IMR-90 (cell line): Measurements from ENCODE around the gene CBFA2T3.

ENCODE experiments used
- BHLHE40 ChIP-seq: fragments of 150-350 bp; IDR thresholded peaks from 2 replicates; pipeline ENCODE4 v1.6.1; 2016; ENCODE audit warnings: mild to moderate bottlenecking, low read depth, low read length
- MAZ ChIP-seq: IDR thresholded peaks from 2 replicates; pipeline ENCODE4 v1.6.1; 2012; ENCODE audit warnings: low read depth, mild to moderate bottlenecking, low read length, improper control_type of control experiment, moderate library complexity, borderline replicate concordance
- MXI1 ChIP-seq: IDR thresholded peaks from 2 replicates; pipeline ENCODE4 v1.6.1; 2012; ENCODE audit warnings: low read depth, mild to moderate bottlenecking, low read length, moderate library complexity, borderline replicate concordance
- POLR2A ChIP-seq: IDR thresholded peaks from 2 replicates; pipeline ENCODE4 v1.6.1; 2012; ENCODE audit warnings: mild to moderate bottlenecking, low read depth, low read length
- RCOR1 ChIP-seq: IDR thresholded peaks from 2 replicates; pipeline ENCODE4 v1.6.1; 2012; ENCODE audit warnings: mild to moderate bottlenecking, low read length, improper control_type of control experiment; ENCODE audit not compliant: insufficient replicate concordance
- RFX5 ChIP-seq: IDR thresholded peaks from 2 replicates; pipeline ENCODE4 v1.8.0; 2012; ENCODE audit warnings: low read depth, mild to moderate bottlenecking, low read length, moderate library complexity
- SMC3 ChIP-seq: fragments of 150-350 bp; IDR thresholded peaks from 2 replicates; pipeline ENCODE4 v1.6.1; 2016; ENCODE audit warnings: low read depth, mild to moderate bottlenecking, antibody characterized with exemption, low read length, moderate library complexity
- TF ChIP-seq, protein P1 (sequence below): conservative IDR thresholded peaks from 2 replicates; pipeline ENCODE4 v1.5.1; 2012; ENCODE audit warnings: mild to moderate bottlenecking, low read depth, low read length, improper control_type of control experiment
- TF ChIP-seq, protein P2 (sequence below): fragments of 150-350 bp; IDR thresholded peaks from 2 replicates; pipeline ENCODE4 v1.6.1; 2017; ENCODE audit warnings: mild to moderate bottlenecking, antibody characterized with exemption, low read length, low read depth

DNA sequence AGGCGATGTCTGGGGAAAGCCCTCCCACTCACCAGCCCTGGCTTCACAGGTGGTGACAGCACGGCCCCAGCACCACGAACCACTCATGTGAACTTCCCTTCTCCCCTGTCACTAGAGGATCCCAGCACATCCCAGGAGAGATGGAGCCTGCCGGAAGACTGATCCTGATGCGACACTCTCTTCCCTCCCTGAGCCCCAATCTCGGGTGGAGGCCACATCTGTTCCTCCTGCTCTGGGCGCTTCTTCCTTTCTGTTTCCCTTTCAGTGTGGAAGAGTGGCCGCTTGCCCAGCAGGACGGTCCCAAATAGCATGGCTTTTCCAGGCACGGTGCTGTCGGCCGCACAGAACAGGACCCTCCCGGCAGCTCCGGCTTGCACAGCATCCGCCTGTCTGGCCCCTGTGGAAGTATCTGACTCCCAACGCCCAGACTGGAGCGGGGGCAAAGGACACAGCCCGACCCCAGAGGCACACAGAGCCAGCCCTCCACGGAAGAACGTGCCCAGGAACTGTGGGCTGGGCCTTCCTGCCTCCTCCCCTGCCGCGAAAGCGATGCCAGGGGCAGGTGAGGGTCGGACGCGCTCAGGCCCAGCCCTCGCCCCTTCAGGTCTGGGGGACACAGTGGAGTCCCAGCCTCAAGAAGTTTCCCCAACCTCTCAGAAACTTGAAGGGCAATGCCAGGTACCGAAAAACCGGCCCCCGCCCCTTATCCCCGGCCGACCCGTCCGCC lies 37.6 kb downstream of the CBFA2T3 start:
- TF ChIP-seq, protein P1, sequence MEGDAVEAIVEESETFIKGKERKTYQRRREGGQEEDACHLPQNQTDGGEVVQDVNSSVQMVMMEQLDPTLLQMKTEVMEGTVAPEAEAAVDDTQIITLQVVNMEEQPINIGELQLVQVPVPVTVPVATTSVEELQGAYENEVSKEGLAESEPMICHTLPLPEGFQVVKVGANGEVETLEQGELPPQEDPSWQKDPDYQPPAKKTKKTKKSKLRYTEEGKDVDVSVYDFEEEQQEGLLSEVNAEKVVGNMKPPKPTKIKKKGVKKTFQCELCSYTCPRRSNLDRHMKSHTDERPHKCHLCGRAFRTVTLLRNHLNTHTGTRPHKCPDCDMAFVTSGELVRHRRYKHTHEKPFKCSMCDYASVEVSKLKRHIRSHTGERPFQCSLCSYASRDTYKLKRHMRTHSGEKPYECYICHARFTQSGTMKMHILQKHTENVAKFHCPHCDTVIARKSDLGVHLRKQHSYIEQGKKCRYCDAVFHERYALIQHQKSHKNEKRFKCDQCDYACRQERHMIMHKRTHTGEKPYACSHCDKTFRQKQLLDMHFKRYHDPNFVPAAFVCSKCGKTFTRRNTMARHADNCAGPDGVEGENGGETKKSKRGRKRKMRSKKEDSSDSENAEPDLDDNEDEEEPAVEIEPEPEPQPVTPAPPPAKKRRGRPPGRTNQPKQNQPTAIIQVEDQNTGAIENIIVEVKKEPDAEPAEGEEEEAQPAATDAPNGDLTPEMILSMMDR: no peak
- TF ChIP-seq POLR2A (no peak), MAZ (no peak), SMC3 (no peak), RCOR1 (no peak), RFX5 (no peak), MXI1 (no peak), BHLHE40 (no peak)
- TF ChIP-seq, protein P2, sequence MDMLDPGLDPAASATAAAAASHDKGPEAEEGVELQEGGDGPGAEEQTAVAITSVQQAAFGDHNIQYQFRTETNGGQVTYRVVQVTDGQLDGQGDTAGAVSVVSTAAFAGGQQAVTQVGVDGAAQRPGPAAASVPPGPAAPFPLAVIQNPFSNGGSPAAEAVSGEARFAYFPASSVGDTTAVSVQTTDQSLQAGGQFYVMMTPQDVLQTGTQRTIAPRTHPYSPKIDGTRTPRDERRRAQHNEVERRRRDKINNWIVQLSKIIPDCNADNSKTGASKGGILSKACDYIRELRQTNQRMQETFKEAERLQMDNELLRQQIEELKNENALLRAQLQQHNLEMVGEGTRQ: no peak
